Endothelial cell of umbilical vein (primary cell): ENCODE measurements around the gene SLC4A2. TPM values are rescaled to one million over a fixed set of nuclear protein-coding genes. Genes with fewer than 3 reads are reported as not detected.

Source experiments
- BruUV-seq: library from RNA; stranded (reverse); fragments of 400-500 nt; replicated peaks from 2 replicates; lab custom pipeline; 2021; lab: Mats Ljungman, UMichigan
- CTCF ChIA-PET: fragments of 300-600, 350-600 bp; sonication (Branson Sonifier 250); formaldehyde crosslinking; loops from one replicate; lab custom pipeline; 2021; ENCODE audit warnings: antibody characterized with exemption, inconsistent platforms; lab: Charles Lee
- POLR2A ChIA-PET: fragments of 300-600, 350-600 bp; sonication (Branson Sonifier 250); formaldehyde crosslinking; loops from one replicate; lab custom pipeline; 2021; ENCODE audit warnings: antibody characterized with exemption, inconsistent platforms; lab: Charles Lee
- DNase-seq: peaks from one replicate; pipeline ENCODE4 v3.0.0-alpha.2; 2011; ENCODE audit warnings: low read depth, low spot score
- FAIRE-seq: peaks from 2 replicates; lab custom pipeline; 2011; peaks lifted over from hg19 to GRCh38; lab: Jason Lieb, UNC
- H2AFZ ChIP-seq: 2 replicates; pipeline ENCODE4 v1.6.0; 2012; ENCODE audit warnings: low read depth, low read length, control low read depth, inconsistent platforms
- H3K27ac ChIP-seq: 2 replicates; pipeline ENCODE4 v1.5.1; 2011; ENCODE audit warnings: low read depth, mild to moderate bottlenecking, control low read depth, low read length, moderate library complexity; ENCODE audit not compliant: insufficient read depth
- H3K27me3 ChIP-seq, 2 experiments: 2 replicates each; pipeline versions ENCODE4 v1.6.0 to v1.6.1; 2011; ENCODE audit warnings: low read length in 2 of 2, mixed read lengths in 1 of 2; ENCODE audit not compliant: control insufficient read depth in 2 of 2, insufficient read depth in 2 of 2
- H3K36me3 ChIP-seq, 2 experiments: 2 replicates in 1 of 2; 3 replicates in 1 of 2; pipeline ENCODE4 v1.5.1; 2011; ENCODE audit warnings: low read length in 2 of 2, mild to moderate bottlenecking in 1 of 2, moderate library complexity in 1 of 2; ENCODE audit not compliant: control insufficient read depth in 2 of 2, insufficient read depth in 2 of 2; ENCODE audit errors: extremely low read depth in 1 of 2
- H3K4me1 ChIP-seq: 3 replicates; pipeline ENCODE4 v1.5.1; 2011; ENCODE audit warnings: mild to moderate bottlenecking, low read length; ENCODE audit not compliant: control insufficient read depth, insufficient read depth; ENCODE audit errors: extremely low read depth
- H3K4me2 ChIP-seq: 2 replicates; pipeline ENCODE4 v1.6.1; 2011; ENCODE audit warnings: low read length, control low read depth, mixed read lengths; ENCODE audit not compliant: insufficient read depth
- H3K4me3 ChIP-seq, 3 experiments: fragments of 200-600 bp in 1 of 3; sonication (generic), shearing (Covaris generic) in 1 of 3; replicated peaks in 1 of 3; 2 replicates each; pipeline ENCODE4 v1.5.1; 2011 to 2016; ENCODE audit warnings: control low read depth in 3 of 3, low read length in 3 of 3, mild to moderate bottlenecking in 2 of 3, inconsistent platforms in 1 of 3, low read depth in 1 of 3, moderate library complexity in 1 of 3; ENCODE audit not compliant: insufficient read depth in 1 of 3
- H3K79me2 ChIP-seq: 2 replicates; pipeline ENCODE4 v1.6.0; 2012; ENCODE audit warnings: low read length, inconsistent platforms; ENCODE audit not compliant: control insufficient read depth, insufficient read depth
- H3K9ac ChIP-seq: replicated peaks from 2 replicates; pipeline ENCODE3; 2011; ENCODE audit warnings: low read length, control low read depth; ENCODE audit not compliant: insufficient read depth; ENCODE audit errors: extremely low read depth
- H3K9me1 ChIP-seq: replicated peaks from 3 replicates; pipeline ENCODE4 v1.6.0; 2011; ENCODE audit warnings: mild to moderate bottlenecking, low read length; ENCODE audit not compliant: control insufficient read depth, insufficient read depth; ENCODE audit errors: extremely low read depth
- H3K9me3 ChIP-seq: replicated peaks from 2 replicates; pipeline ENCODE4 v1.5.1; 2012; ENCODE audit warnings: low read length, inconsistent platforms; ENCODE audit not compliant: control insufficient read depth, insufficient read depth
- H4K20me1 ChIP-seq: replicated peaks from 2 replicates; pipeline ENCODE3; 2011; ENCODE audit warnings: mild to moderate bottlenecking, low read length; ENCODE audit not compliant: control insufficient read depth, insufficient read depth; ENCODE audit errors: extremely low read depth
- EZH2 ChIP-seq: IDR thresholded peaks from 2 replicates; pipeline ENCODE4 v1.6.1; 2012; ENCODE audit warnings: borderline replicate concordance, low read depth, mild to moderate bottlenecking, moderate library complexity, low read length, inconsistent platforms; ENCODE audit not compliant: severe bottlenecking
- GATA2 ChIP-seq: IDR thresholded peaks from 2 replicates; pipeline ENCODE4 v1.7.0; 2011; ENCODE audit warnings: low read depth, mild to moderate bottlenecking, moderate library complexity, mixed read lengths, low read length; ENCODE audit not compliant: insufficient read length, insufficient read depth
- MYC ChIP-seq: IDR thresholded peaks from one replicate; pipeline ENCODE4 v1.6.1; 2011; ENCODE audit warnings: mild to moderate bottlenecking, low read depth, low read length
- POLR2A ChIP-seq: IDR thresholded peaks from 2 replicates; pipeline ENCODE4 v1.6.1; 2012; ENCODE audit warnings: low read depth, mild to moderate bottlenecking, control low read depth, low read length
- dilution Hi-C: fragments of 300-500 bp; cut with MboI; formaldehyde crosslinking; loops from one replicate; pipeline ENCODE4 v1.15.0; 2019; ENCODE audit warnings: low sequenced_read_pairs; ENCODE audit not compliant: extremely low pct_ligation_motif_present
- intact Hi-C: fragments of 100-400 bp; cut with micrococcal nuclease; formaldehyde crosslinking; loops from one replicate; pipeline ENCODE4 v1.10.0; 2022
- polyA plus RNA-seq, 4 experiments: library from polyadenylated mRNA; depleted of rRNA in 3 of 4; stranded (reverse) in 3 of 4; unstranded in 1 of 4; fragments of >200 nt; gene quantifications; 2 replicates each; pipeline versions ENCODE4 v1.2.1 to v1.2.3, GENCODE V29; 2011 to 2012; ENCODE audit warnings: missing spikeins in 1 of 4
- total RNA-seq: library from RNA; stranded (reverse); gene quantifications from 2 replicates; pipeline ENCODE4 v1.2.3, GENCODE V29; 2021
- TF ChIP-seq, protein P1 (sequence below), 2 donors: IDR thresholded peaks; 1 replicate in 1 of 2; 2 replicates in 1 of 2; pipeline ENCODE4 v1.5.1; 2011; ENCODE audit warnings: low read length in 2 of 2, mild to moderate bottlenecking in 2 of 2, moderate library complexity in 2 of 2, control low read depth in 1 of 2, inconsistent platforms in 1 of 2, low read depth in 1 of 2; ENCODE audit not compliant: insufficient read depth in 1 of 2; ENCODE audit errors: extremely low read depth in 1 of 2

Gene SLC4A2
- total and polyA plus RNA-seq, 2 donors (not counting 3 experiments of a cell fraction or from before 2014, with no cell fraction given) = 108 to 172 TPM

- peaks cover 87% of the 10 kb centered on the region for H3K79me2 ChIP-seq
- intact Hi-C loops = no loop called here
- no TSS peak for BruUV-seq
- H3K9ac ChIP-seq = no peak overlapping the region
- ChIA-PET CTCF (interaction anchor here (1.1 to 4.5 kb wide), 5 partner anchors 13 to 33 kb away, joined by 3 to 29 read pairs (median 7); no protein-coding TSS in a partner anchor), POLR2A (no interaction called here)
- peaks cover 43% of the 10 kb centered on the region for H3K4me1 ChIP-seq
- H3K4me3 ChIP-seq = no peak overlapping the region
- H3K27ac ChIP-seq = no peak overlapping the region
- H3K27me3 ChIP-seq = no peaks in the 10 kb centered on the region
- H3K36me3 ChIP-seq = peaks cover 0 to 10% of the 10 kb centered on the region in 2 experiments
- no peak for TF ChIP-seq GATA2
- TF ChIP-seq EZH2 = no peak
- TF ChIP-seq MYC = no peak
- DNase-seq (no peak), FAIRE-seq (no peak)
- dilution Hi-C loops = no loop called here
- no peaks in the 10 kb centered on the region for H3K9me1 ChIP-seq
- no peak overlapping the region for H3K4me2 ChIP-seq
- H3K9me3 ChIP-seq = no peaks in the 10 kb centered on the region
- no peak overlapping the region for H2AFZ ChIP-seq
- no peaks in the 10 kb centered on the region for H4K20me1 ChIP-seq
Observed at GRCh38 chr7:151091003-151091402, 31.6 kb downstream of the SLC4A2 start.

- intact Hi-C loops (no loop called here), dilution Hi-C loops (no loop called here)
- H3K9me1 ChIP-seq = no peaks in the 10 kb centered on the region
- H3K9me3 ChIP-seq = no peaks in the 10 kb centered on the region
- H3K4me2 ChIP-seq = no peak overlapping the region
- DNase-seq = peak; percentile 26
- TF ChIP-seq, protein P1, sequence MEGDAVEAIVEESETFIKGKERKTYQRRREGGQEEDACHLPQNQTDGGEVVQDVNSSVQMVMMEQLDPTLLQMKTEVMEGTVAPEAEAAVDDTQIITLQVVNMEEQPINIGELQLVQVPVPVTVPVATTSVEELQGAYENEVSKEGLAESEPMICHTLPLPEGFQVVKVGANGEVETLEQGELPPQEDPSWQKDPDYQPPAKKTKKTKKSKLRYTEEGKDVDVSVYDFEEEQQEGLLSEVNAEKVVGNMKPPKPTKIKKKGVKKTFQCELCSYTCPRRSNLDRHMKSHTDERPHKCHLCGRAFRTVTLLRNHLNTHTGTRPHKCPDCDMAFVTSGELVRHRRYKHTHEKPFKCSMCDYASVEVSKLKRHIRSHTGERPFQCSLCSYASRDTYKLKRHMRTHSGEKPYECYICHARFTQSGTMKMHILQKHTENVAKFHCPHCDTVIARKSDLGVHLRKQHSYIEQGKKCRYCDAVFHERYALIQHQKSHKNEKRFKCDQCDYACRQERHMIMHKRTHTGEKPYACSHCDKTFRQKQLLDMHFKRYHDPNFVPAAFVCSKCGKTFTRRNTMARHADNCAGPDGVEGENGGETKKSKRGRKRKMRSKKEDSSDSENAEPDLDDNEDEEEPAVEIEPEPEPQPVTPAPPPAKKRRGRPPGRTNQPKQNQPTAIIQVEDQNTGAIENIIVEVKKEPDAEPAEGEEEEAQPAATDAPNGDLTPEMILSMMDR (IDR thresholded peaks at IDR 0.05; ENCODE audit: extremely low read depth in 1 of 2, insufficient read depth in 1 of 2, low read depth in 1 of 2, low read length in 2 of 2) = peak; percentile 64 to 77
- no peak for TF ChIP-seq POLR2A
- H3K27ac ChIP-seq = no peak overlapping the region
- POLR2A ChIA-PET = no interaction called here
- CTCF ChIA-PET = interaction anchor here (1.5 to 4.5 kb wide), 3 partner anchors 13 to 73 kb away, joined by 4 to 29 read pairs (median 7); no protein-coding TSS in a partner anchor
- peaks cover 0 to 12% of the 10 kb centered on the region in 2 experiments for H3K36me3 ChIP-seq
- H3K9ac ChIP-seq = no peak overlapping the region
- peak; percentile 55 for FAIRE-seq
- H2AFZ ChIP-seq = no peak overlapping the region
- H3K27me3 ChIP-seq = no peaks in the 10 kb centered on the region
- no TSS peak for BruUV-seq
- H4K20me1 ChIP-seq = no peaks in the 10 kb centered on the region
- peaks cover 89% of the 10 kb centered on the region for H3K79me2 ChIP-seq
- H3K4me3 ChIP-seq = no peak overlapping the region
- H3K4me1 ChIP-seq = peaks cover 43% of the 10 kb centered on the region
Observed at GRCh38 chr7:151091431-151091830, 32.0 kb downstream of the SLC4A2 start.
